K562 (cell line): ENCODE data around the gene GRWD1. TPM values are rescaled to one million over a fixed set of nuclear protein-coding genes. Genes with fewer than 3 reads are reported as not detected.

ENCODE experiments used
- ATAC-seq: fragments of 200-7000 bp; cut with Tn5 transposase; 3 replicates; pipeline ENCODE4 v1.9.1; 2020; ENCODE audit warnings: moderate library complexity
- BruUV-seq: library from RNA; stranded (reverse); fragments of 400-500 nt; replicated peaks from 2 replicates; lab custom pipeline; 2021; lab: Mats Ljungman, UMichigan
- CTCF ChIA-PET: fragments of 300-600 bp; formaldehyde crosslinking; extraction: SDS; loops from one replicate; lab custom pipeline; 2021; ENCODE audit warnings: low intra/inter-chr PET ratio; lab: Yijun Ruan, JAX
- POLR2A ChIA-PET: fragments of 300-600, 350-650 bp; sonication (Branson Sonifier 250); formaldehyde crosslinking; extraction: SDS; loops from one replicate; lab custom pipeline; 2021; ENCODE audit warnings: antibody characterized with exemption, inconsistent platforms; lab: Yijun Ruan, JAX
- DNase-seq, 4 experiments: peaks; one replicate each; pipeline versions ENCODE4 v3.0.0 to v3.0.0-alpha.2; 2011 to 2018; ENCODE audit warnings: low spot score in 3 of 4, mixed read lengths in 3 of 4; ENCODE audit errors: extremely low read depth in 1 of 4
- FAIRE-seq: peaks from 2 replicates; lab custom pipeline; 2011; peaks lifted over from hg19 to GRCh38; lab: Jason Lieb, UNC
- H2AFZ ChIP-seq: 2 replicates; pipeline ENCODE4 v1.6.0; 2011; ENCODE audit warnings: low read depth, low read length, control low read depth, inconsistent platforms
- H3K27ac ChIP-seq: fragments of 200-600 bp; 3 replicates; pipeline ENCODE4 v1.8.0; 2011; ENCODE audit warnings: low read depth, mild to moderate bottlenecking, control low read depth, inconsistent platforms, low read length, moderate library complexity, mixed read lengths; ENCODE audit errors: extremely low read depth
- H3K27me3 ChIP-seq, 2 experiments: fragments of 300-600 bp in 1 of 2; 2 replicates in 1 of 2; 3 replicates in 1 of 2; pipeline versions ENCODE4 v1.6.0 to v1.8.0; 2011; ENCODE audit warnings: inconsistent platforms in 2 of 2, low read length in 2 of 2, mild to moderate bottlenecking in 1 of 2, mixed read lengths in 1 of 2, moderate library complexity in 1 of 2; ENCODE audit not compliant: control insufficient read depth in 2 of 2, insufficient read depth in 2 of 2
- H3K36me3 ChIP-seq: fragments of 300-600 bp; 3 replicates; pipeline ENCODE4 v1.8.0; 2011; ENCODE audit warnings: mild to moderate bottlenecking, low read length, inconsistent platforms; ENCODE audit not compliant: control insufficient read depth, insufficient read depth
- H3K4me1 ChIP-seq, 2 experiments: fragments of 200-600 bp in 1 of 2; replicated peaks in 1 of 2; 2 replicates in 1 of 2; 3 replicates in 1 of 2; pipeline versions ENCODE4 v1.5.1 to v1.8.0; 2011; ENCODE audit warnings: inconsistent platforms in 2 of 2, low read length in 2 of 2, mild to moderate bottlenecking in 1 of 2, mixed read lengths in 1 of 2, moderate library complexity in 1 of 2; ENCODE audit not compliant: control insufficient read depth in 2 of 2, insufficient read depth in 2 of 2
- H3K4me2 ChIP-seq: 2 replicates; pipeline ENCODE4 v1.6.1; 2011; ENCODE audit warnings: low read length, control low read depth, inconsistent platforms, mixed read lengths; ENCODE audit not compliant: insufficient read depth
- H3K4me3 ChIP-seq: fragments of 200-600 bp; sonication (generic), shearing (Covaris generic); 2 replicates; pipeline ENCODE4 v1.5.1; 2016; ENCODE audit warnings: control low read depth, inconsistent platforms
- H3K79me2 ChIP-seq: fragments of 200-600 bp; 3 replicates; pipeline ENCODE4 v1.8.0; 2011; ENCODE audit warnings: low read length, inconsistent platforms; ENCODE audit not compliant: control insufficient read depth, insufficient read depth
- H3K9ac ChIP-seq, 2 experiments: 2 replicates each; pipeline versions ENCODE4 v1.6.0 to v1.6.1; 2011; ENCODE audit warnings: low read depth in 2 of 2, low read length in 2 of 2, control low read depth in 1 of 2, inconsistent platforms in 1 of 2, mild to moderate bottlenecking in 1 of 2, mixed read lengths in 1 of 2; ENCODE audit not compliant: insufficient read depth in 1 of 2
- H3K9me1 ChIP-seq: one replicate; pipeline ENCODE4 v1.6.0; 2011; ENCODE audit warnings: inconsistent platforms, mild to moderate bottlenecking, low read length, moderate library complexity; ENCODE audit not compliant: control insufficient read depth, insufficient read depth
- H3K9me3 ChIP-seq: replicated peaks from 2 replicates; pipeline ENCODE4 v1.5.1; 2011; ENCODE audit warnings: low read depth, low read length, inconsistent platforms; ENCODE audit not compliant: control insufficient read depth, insufficient read depth
- H4K20me1 ChIP-seq: replicated peaks from 2 replicates; pipeline ENCODE4 v1.6.1; 2011; ENCODE audit warnings: low read length, inconsistent platforms, mixed read lengths; ENCODE audit not compliant: control insufficient read depth, insufficient read depth
- EZH2 ChIP-seq: IDR thresholded peaks from 2 replicates; pipeline ENCODE4 v1.6.1; 2012; ENCODE audit warnings: low read depth, mild to moderate bottlenecking, inconsistent platforms, low read length, borderline replicate concordance
- HMGXB4 ChIP-seq: sonication (generic); formaldehyde crosslinking; IDR thresholded peaks from 2 replicates; pipeline ENCODE4 v1.8.1; 2023; ENCODE audit warnings: mild to moderate bottlenecking, missing genetic modification reagents
- KDM5B ChIP-seq: fragments of 200-600 bp; sonication (generic); IDR thresholded peaks from 2 replicates; pipeline ENCODE4 v1.6.1; 2012; ENCODE audit warnings: low read depth, mild to moderate bottlenecking, moderate library complexity, low read length, control low read depth, inconsistent platforms; ENCODE audit not compliant: insufficient replicate concordance
- PCBP1 ChIP-seq: fragments of 200-400 bp; formaldehyde crosslinking; IDR thresholded peaks from 2 replicates; pipeline ENCODE4 v1.6.1; 2018; ENCODE audit warnings: mild to moderate bottlenecking, low read depth, low read length; ENCODE audit not compliant: poor library complexity, severe bottlenecking
- TSHZ1 ChIP-seq: fragments of 250-450 bp; sonication (Bioruptor Pico); IDR thresholded peaks from 2 replicates; pipeline ENCODE4 v1.4.0; 2020; ENCODE audit warnings: mild to moderate bottlenecking, moderate library complexity
- ZNF165 ChIP-seq: fragments of 250-450 bp; sonication (Bioruptor Pico); IDR thresholded peaks from 2 replicates; pipeline ENCODE4 v1.4.0; 2020; ENCODE audit warnings: borderline replicate concordance
- WGBS: fragments of 100-300 bp; shearing (Covaris generic); methylation state at CpG from one replicate; pipeline ENCODE4 v1.1.6; 2016; ENCODE audit warnings: low coverage, mixed read lengths; ENCODE audit not compliant: insufficient coverage; ENCODE audit errors: missing lambda C conversion rate; 5-methylcytosine and 5-hydroxymethylcytosine counted together
- in situ Hi-C: fragments of 300-500 bp; cut with MboI; formaldehyde crosslinking; loops from 4 replicates; pipeline ENCODE4 v1.15.0; 2018; ENCODE audit warnings: inconsistent platforms, mixed read lengths
- intact Hi-C: fragments of 100-400 bp; cut with micrococcal nuclease; formaldehyde crosslinking; loops from 2 replicates; pipeline ENCODE4 v1.14.2; 2022
- polyA plus RNA-seq, 8 experiments: library from polyadenylated mRNA; depleted of rRNA in 4 of 8; stranded (reverse) in 5 of 8; unstranded in 3 of 8; fragments of >200 nt; fragmentation: Nextera tagmentation in 2 of 8; fragmentation: Illumina TruSeq in 1 of 8; extraction: Ambion mirVana in 2 of 8; extraction: Trizol in 1 of 8; gene quantifications; 2 replicates each; pipeline versions ENCODE4 v1.2.1 to v1.2.3, GENCODE V29; 2011 to 2014; ENCODE audit warnings: inconsistent platforms in 1 of 8, missing spikeins in 1 of 8
- total RNA-seq, 7 experiments: library from RNA; depleted of rRNA in 6 of 7; stranded (reverse); fragments of >200 nt in 6 of 7; fragmentation: Illumina TruSeq in 2 of 7; extraction: Trizol in 2 of 7; gene quantifications; 2 replicates each; pipeline versions ENCODE4 v1.2.1 to v1.2.3, GENCODE V29; 2011 to 2021; ENCODE audit warnings: low replicate concordance in 1 of 7

Gene GRWD1
- total and polyA plus RNA-seq, 9 of the 15 experiments (the other 6 are each of a cell fraction or from before 2014, with no cell fraction given) = 1.5 to 87.2 (median 24.5) TPM

- ATAC-seq = no peak
- ChIA-PET CTCF (no interaction called here), POLR2A (interaction anchor here (0.5 to 1.9 kb wide), 7 partner anchors 12 to 459 kb away, joined by 3 to 6 read pairs (median 4); no protein-coding TSS in a partner anchor)
- intact Hi-C loops (no loop called here), in situ Hi-C loops (no loop called here)
- TF ChIP-seq HMGXB4 (no peak), PCBP1 (no peak), ZNF165 (CRISPR knock-in tag) (no peak), TSHZ1 (CRISPR knock-in tag) (no peak), KDM5B (no peak), EZH2 (no peak)
- FAIRE-seq = no peak
- no peak overlapping the region for H2AFZ ChIP-seq
- 86% methylated on average over 9 of the region's 9 CpGs for WGBS
- no TSS peak for BruUV-seq
- H3K4me2 ChIP-seq = no peak overlapping the region
- H3K36me3 ChIP-seq = peaks cover 79% of the 10 kb centered on the region
- no peak for DNase-seq
- H3K9ac ChIP-seq = no peak overlapping the region
- no peaks in the 10 kb centered on the region for H3K27me3 ChIP-seq
- no peak overlapping the region for H3K4me3 ChIP-seq
- H4K20me1 ChIP-seq = peaks cover 7% of the 10 kb centered on the region; the same call in 1 of the 2 replicates
- no peaks in the 10 kb centered on the region for H3K9me3 ChIP-seq
- H3K4me1 ChIP-seq = peaks cover 0 to 22% of the 10 kb centered on the region in 2 experiments; a peak in 2 of 5 replicates
- no peak overlapping the region for H3K27ac ChIP-seq
- no peaks in the 10 kb centered on the region for H3K79me2 ChIP-seq
- H3K9me1 ChIP-seq = peaks cover 3% of the 10 kb centered on the region
Measured at GRCh38 chr19:48476176-48476575, 30.4 kb downstream of the GRWD1 start.
